ENCODE data around the gene C1orf116.

The C1orf116 gene

GRCh38 chr1:207039380-207040180 lies 7.0 kb upstream of the C1orf116 start:
- no peak overlapping the region for H3K4me3 ChIP-seq (replicated peaks; ENCODE audit: low read depth, low read length)
- TF ChIP-seq CTCF (IDR thresholded peaks at IDR 0.05; ENCODE audit: low read depth, low read length, missing control alignments): no peak
- no peak for DNase-seq (ENCODE audit: extremely low read depth, low read depth)

- H3K4me3 ChIP-seq (replicated peaks; ENCODE audit: low read depth, low read length): no peak overlapping the region
- DNase-seq (ENCODE audit: extremely low read depth, low read depth): no peak
- TF ChIP-seq CTCF (IDR thresholded peaks at IDR 0.05; ENCODE audit: low read depth, low read length, missing control alignments): no peak
Observed at GRCh38 chr1:207036865-207037264, 4.3 kb upstream of the C1orf116 start.

- no peak for TF ChIP-seq CTCF (IDR thresholded peaks at IDR 0.05; ENCODE audit: low read depth, low read length, missing control alignments)
- no peak for DNase-seq (ENCODE audit: extremely low read depth, low read depth)
- no peak overlapping the region for H3K4me3 ChIP-seq (replicated peaks; ENCODE audit: low read depth, low read length)
Observed at GRCh38 chr1:207035877-207036551, 3.5 kb upstream of the C1orf116 start.

- H3K4me3 ChIP-seq (replicated peaks; ENCODE audit: low read depth, low read length): no peak overlapping the region
- no peak for DNase-seq (ENCODE audit: extremely low read depth, low read depth)
- no peak for TF ChIP-seq CTCF (IDR thresholded peaks at IDR 0.05; ENCODE audit: low read depth, low read length, missing control alignments)
Observed at GRCh38 chr1:207034998-207035397, 2.4 kb upstream of the C1orf116 start.

- no peak overlapping the region for H3K4me3 ChIP-seq (replicated peaks; ENCODE audit: low read depth, low read length)
- DNase-seq (ENCODE audit: extremely low read depth, low read depth): no peak
- TF ChIP-seq CTCF (IDR thresholded peaks at IDR 0.05; ENCODE audit: low read depth, low read length, missing control alignments): no peak
Observed at GRCh38 chr1:207034208-207034607, 1.7 kb upstream of the C1orf116 start.

- H3K4me3 ChIP-seq (replicated peaks; ENCODE audit: low read depth, low read length): no peak overlapping the region
Observed at GRCh38 chr1:207033302-207033701, 746 bp upstream of the C1orf116 start.

More at GRCh38 chr1:207033302-207033701, 746 bp upstream of the C1orf116 start:
- TF ChIP-seq CTCF (IDR thresholded peaks at IDR 0.05; ENCODE audit: low read depth, low read length, missing control alignments): no peak
- DNase-seq (ENCODE audit: extremely low read depth, low read depth): no peak
